GDM1 (cell line): ENCODE measurements around the gene HOXB4.

Experiments
- DNase-seq: peaks from one replicate; lab custom pipeline; 2025; lab: John Stamatoyannopoulos, UW

The HOXB4 gene

GRCh38 chr17:48559122-48559839 lies 18.9 kb downstream of the HOXB4 start:
- no peak for DNase-seq

GRCh38 chr17:48558831-48559121 lies 19.4 kb downstream of the HOXB4 start:
- DNase-seq, result no peak

- DNase-seq, result no peak
These were observed 19.9 kb downstream of the HOXB4 start for GRCh38 chr17:48558057-48558830.

- DNase-seq, result no peak
These were observed 21.4 kb downstream of the HOXB4 start for GRCh38 chr17:48556576-48557401.

GRCh38 chr17:48556229-48556575 lies 21.9 kb downstream of the HOXB4 start:
- no peak for DNase-seq

GRCh38 chr17:48555258-48556228 lies 22.6 kb downstream of the HOXB4 start:
- DNase-seq, result no peak

- no peak for DNase-seq
These were observed 23.5 kb downstream of the HOXB4 start for GRCh38 chr17:48554412-48555257.

GRCh38 chr17:48553826-48554225 lies 24.3 kb downstream of the HOXB4 start:
- DNase-seq, result no peak

- no peak for DNase-seq
These were observed 25.0 kb downstream of the HOXB4 start for GRCh38 chr17:48553190-48553547.

GRCh38 chr17:48552466-48553189 lies 25.5 kb downstream of the HOXB4 start:
- DNase-seq, result no peak

- no peak for DNase-seq
These were observed 26.3 kb downstream of the HOXB4 start for GRCh38 chr17:48551596-48552465.

- no peak for DNase-seq
These were observed 27.0 kb downstream of the HOXB4 start for GRCh38 chr17:48551214-48551555.

GRCh38 chr17:48550502-48551213 lies 27.5 kb downstream of the HOXB4 start:
- no peak for DNase-seq

GRCh38 chr17:48549914-48550501 lies 28.1 kb downstream of the HOXB4 start:
- DNase-seq, result no peak

GRCh38 chr17:48549281-48549630 lies 28.9 kb downstream of the HOXB4 start:
- no peak for DNase-seq

GRCh38 chr17:48548523-48549280 lies 29.4 kb downstream of the HOXB4 start:
- no peak for DNase-seq

- DNase-seq, result no peak
These were observed 30.2 kb downstream of the HOXB4 start for GRCh38 chr17:48547808-48548522.
